ENCODE measurements around the gene MOCS1. TPM values are rescaled to one million over a fixed set of nuclear protein-coding genes. Genes with fewer than 3 reads are reported as not detected.

Gene MOCS1
- polyA plus RNA-seq, 1 of the 3 experiments (the other 2 are of a cell fraction) = 4.2 TPM

GRCh38 chr6:39873439-39873838, 60.8 kb downstream of the MOCS1 start:
- CTCF ChIA-PET = interaction anchor here (0.7 to 0.9 kb wide), 2 partner anchors 9 to 17 kb away, joined by 3 to 4 read pairs; no protein-coding TSS in a partner anchor
- H3K4me3 ChIP-seq (ENCODE audit: low read depth in 2 of 2, low read length in 1 of 2) = no peak overlapping the region
- no peak for TF ChIP-seq SIN3A (IDR thresholded peaks at IDR 0.05; ENCODE audit: borderline replicate concordance, low read depth, low read length)
- no peak for TF ChIP-seq REST (IDR thresholded peaks at IDR 0.05; ENCODE audit: low read depth, low read length)
- TF ChIP-seq MXI1 (IDR thresholded peaks at IDR 0.05; ENCODE audit: low read depth, low read length) = no peak
- no peak for TF ChIP-seq RAD21 (IDR thresholded peaks at IDR 0.05; ENCODE audit: low read length)
- no peak for TF ChIP-seq GATA2 (CRISPR knock-in tag; IDR thresholded peaks at IDR 0.05)
- TF ChIP-seq TEAD4 (IDR thresholded peaks at IDR 0.05; ENCODE audit: borderline replicate concordance, insufficient read depth) = no peak
- TF ChIP-seq, protein P1, sequence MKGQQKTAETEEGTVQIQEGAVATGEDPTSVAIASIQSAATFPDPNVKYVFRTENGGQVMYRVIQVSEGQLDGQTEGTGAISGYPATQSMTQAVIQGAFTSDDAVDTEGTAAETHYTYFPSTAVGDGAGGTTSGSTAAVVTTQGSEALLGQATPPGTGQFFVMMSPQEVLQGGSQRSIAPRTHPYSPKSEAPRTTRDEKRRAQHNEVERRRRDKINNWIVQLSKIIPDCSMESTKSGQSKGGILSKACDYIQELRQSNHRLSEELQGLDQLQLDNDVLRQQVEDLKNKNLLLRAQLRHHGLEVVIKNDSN (IDR thresholded peaks at IDR 0.05; ENCODE audit: borderline replicate concordance, low read depth) = no peak
- no peak for TF ChIP-seq RCOR1 (IDR thresholded peaks at IDR 0.05; ENCODE audit: low read length)
- TF ChIP-seq GABPA (IDR thresholded peaks at IDR 0.05; ENCODE audit: low read depth) = no peak
- no peak for TF ChIP-seq EZH2phosphoT487 (IDR thresholded peaks at IDR 0.05; ENCODE audit: borderline replicate concordance, low read depth)
- TF ChIP-seq RFX5 (IDR thresholded peaks at IDR 0.05; ENCODE audit: low read length) = no peak
- TF ChIP-seq, protein P2, sequence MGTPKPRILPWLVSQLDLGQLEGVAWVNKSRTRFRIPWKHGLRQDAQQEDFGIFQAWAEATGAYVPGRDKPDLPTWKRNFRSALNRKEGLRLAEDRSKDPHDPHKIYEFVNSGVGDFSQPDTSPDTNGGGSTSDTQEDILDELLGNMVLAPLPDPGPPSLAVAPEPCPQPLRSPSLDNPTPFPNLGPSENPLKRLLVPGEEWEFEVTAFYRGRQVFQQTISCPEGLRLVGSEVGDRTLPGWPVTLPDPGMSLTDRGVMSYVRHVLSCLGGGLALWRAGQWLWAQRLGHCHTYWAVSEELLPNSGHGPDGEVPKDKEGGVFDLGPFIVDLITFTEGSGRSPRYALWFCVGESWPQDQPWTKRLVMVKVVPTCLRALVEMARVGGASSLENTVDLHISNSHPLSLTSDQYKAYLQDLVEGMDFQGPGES (IDR thresholded peaks at IDR 0.05; ENCODE audit: low read depth, low read length) = no peak
- no peak for TF ChIP-seq POLR2AphosphoS5 (IDR thresholded peaks at IDR 0.05; ENCODE audit: low read depth, low read length)
- no peak for TF ChIP-seq SMC3 (IDR thresholded peaks at IDR 0.05; ENCODE audit: low read depth, low read length)
- TF ChIP-seq USF2 (IDR thresholded peaks at IDR 0.05; ENCODE audit: borderline replicate concordance, low read depth, low read length) = no peak
- no peak for TF ChIP-seq ZBTB33 (IDR thresholded peaks at IDR 0.05; ENCODE audit: borderline replicate concordance, low read depth)
- TF ChIP-seq FOXJ3 (CRISPR knock-in tag; IDR thresholded peaks at IDR 0.05) = no peak
- H3K9me2 ChIP-seq = no peaks in the 10 kb centered on the region
- no peaks in the 10 kb centered on the region for H3K79me2 ChIP-seq (ENCODE audit: insufficient read depth)
- no peaks in the 10 kb centered on the region for H3K4me1 ChIP-seq (ENCODE audit: control insufficient read depth in 1 of 2, insufficient read depth in 2 of 2, low read depth in 1 of 2, low read length in 1 of 2)
- no peaks in the 10 kb centered on the region for H3K27me3 ChIP-seq (ENCODE audit: insufficient read depth)
- no peak overlapping the region for H2AFZ ChIP-seq (ENCODE audit: low read depth)
- no peak overlapping the region for H3K4me2 ChIP-seq
- no peaks in the 10 kb centered on the region for H3F3A ChIP-seq (replicated peaks; ENCODE audit: insufficient read depth)
- DNase-seq = no peak
- H3K9me3 ChIP-seq = no peaks in the 10 kb centered on the region
- no peaks in the 10 kb centered on the region for H4K20me1 ChIP-seq (ENCODE audit: insufficient read depth)
- H3K9ac ChIP-seq = no peak overlapping the region
- POLR2A ChIA-PET = no interaction called here
- no peak overlapping the region for H3K27ac ChIP-seq (ENCODE audit: low read depth in 2 of 2, low read length in 1 of 2)
- H3K36me3 ChIP-seq (replicated peaks in 1 of 2; ENCODE audit: control insufficient read depth in 1 of 2, insufficient read depth in 2 of 2, low read length in 1 of 2) = no peaks in the 10 kb centered on the region
- WGBS (ENCODE audit: low lambda C conversion rate) = 38% methylated on average over 3 of the region's 3 CpGs

Data from SK-N-SH (cell line).